Activated naive CD8-positive, alpha-beta T cell treated with anti-CD3 and anti-CD28 coated beads for 36 hours (primary cell): ENCODE measurements around the gene RCAN2. TPM values are rescaled to one million over a fixed set of nuclear protein-coding genes. Genes with fewer than 3 reads are reported as not detected.

Experiments used
- DNase-seq: peaks from one replicate; pipeline ENCODE4 v3.0.0; 2021
- H3K27ac Mint-ChIP-seq: one replicate; pipeline ENCODE4 v1.8.0; 2022; ENCODE audit warnings: mild to moderate bottlenecking, moderate library complexity, mixed read lengths
- H3K27me3 Mint-ChIP-seq: one replicate; pipeline ENCODE4 v1.8.0; 2022; ENCODE audit warnings: mild to moderate bottlenecking, mixed read lengths
- H3K36me3 Mint-ChIP-seq: one replicate; pipeline ENCODE4 v1.8.0; 2021; ENCODE audit warnings: mild to moderate bottlenecking, mixed read lengths
- H3K4me1 Mint-ChIP-seq: one replicate; pipeline ENCODE4 v1.8.0; 2021; ENCODE audit warnings: mixed read lengths
- H3K4me3 Mint-ChIP-seq: one replicate; pipeline ENCODE4 v1.8.0; 2022; ENCODE audit warnings: mild to moderate bottlenecking, moderate library complexity, mixed read lengths
- H3K9me3 Mint-ChIP-seq: one replicate; pipeline ENCODE4 v1.8.0; 2022; ENCODE audit warnings: mixed read lengths
- total RNA-seq, 2 experiments: library from RNA; stranded (reverse); gene quantifications; one replicate each; pipeline ENCODE4 v1.2.3, GENCODE V29; 2021

Gene RCAN2
- total RNA-seq, 2 experiments from 2014 or later: not detected

GRCh38 chr6:46293641-46294316 lies 197.5 kb downstream of the RCAN2 start:
- peaks cover 45% of the 10 kb centered on the region for H3K27me3 Mint-ChIP-seq
- H3K27ac Mint-ChIP-seq: no peak overlapping the region

GRCh38 chr6:46291880-46292279 lies 199.4 kb downstream of the RCAN2 start:
- no peaks in the 10 kb centered on the region for H3K4me1 Mint-ChIP-seq
- DNase-seq: no peak
- H3K27me3 Mint-ChIP-seq: peaks cover 39% of the 10 kb centered on the region
- no peaks in the 10 kb centered on the region for H3K36me3 Mint-ChIP-seq
- no peaks in the 10 kb centered on the region for H3K9me3 Mint-ChIP-seq
- no peak overlapping the region for H3K4me3 Mint-ChIP-seq
- H3K27ac Mint-ChIP-seq: no peak overlapping the region

More at GRCh38 chr6:46293641-46294316, 197.5 kb downstream of the RCAN2 start:
- H3K36me3 Mint-ChIP-seq: no peaks in the 10 kb centered on the region
- no peaks in the 10 kb centered on the region for H3K9me3 Mint-ChIP-seq
- no peak overlapping the region for H3K4me3 Mint-ChIP-seq
- no peak for DNase-seq
- H3K4me1 Mint-ChIP-seq: no peaks in the 10 kb centered on the region

- Mint-ChIP-seq H3K27me3 (peaks cover 41% of the 10 kb centered on the region), H3K27ac (no peak overlapping the region), H3K36me3 (no peaks in the 10 kb centered on the region), H3K4me1 (no peaks in the 10 kb centered on the region), H3K4me3 (no peak overlapping the region), H3K9me3 (no peaks in the 10 kb centered on the region)
- DNase-seq: no peak
Measured at GRCh38 chr6:46291275-46291633, 200.0 kb downstream of the RCAN2 start.

DNA sequence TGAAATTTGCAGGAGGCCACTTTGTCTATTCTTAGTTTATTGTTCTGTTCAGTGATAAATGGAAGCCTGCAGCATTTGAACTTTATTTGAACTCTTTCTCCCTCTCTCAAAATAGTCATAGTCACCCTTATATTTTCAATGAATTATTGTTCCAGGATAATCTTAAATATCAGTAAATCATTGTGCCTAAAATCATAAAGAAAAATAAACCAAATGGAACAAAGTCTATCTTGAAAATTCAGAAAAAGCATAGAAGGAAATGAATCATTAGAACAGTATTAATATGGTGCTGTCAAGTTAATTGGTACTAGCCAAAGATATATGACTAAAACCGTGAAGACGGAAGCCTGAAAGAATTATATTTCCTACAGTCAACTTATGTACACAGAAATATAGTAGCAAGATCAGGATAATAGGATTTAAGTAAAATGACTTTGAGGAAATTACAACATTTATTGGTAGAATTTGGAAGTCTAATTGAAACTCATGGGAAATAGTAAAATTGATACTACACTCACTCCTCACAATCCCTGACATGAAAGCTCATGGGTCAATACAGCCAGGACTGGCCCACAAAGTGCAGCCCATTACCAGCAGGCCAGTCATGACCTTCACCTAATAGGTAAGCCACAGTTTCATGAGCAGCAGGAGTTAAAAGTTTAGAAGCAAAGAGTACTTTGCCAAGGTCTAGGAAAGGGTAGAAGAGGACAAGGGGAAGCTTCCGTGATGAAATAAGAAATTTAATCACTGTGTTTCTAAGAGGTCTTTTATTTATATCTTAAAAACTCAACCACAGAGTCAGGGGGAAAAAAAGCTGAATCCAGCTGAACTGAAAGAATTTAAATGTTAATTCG lies 200.6 kb downstream of the RCAN2 start:
- Mint-ChIP-seq H3K27me3 (peaks cover 39% of the 10 kb centered on the region), H3K4me3 (no peak overlapping the region), H3K36me3 (no peaks in the 10 kb centered on the region), H3K27ac (no peak overlapping the region), H3K9me3 (no peaks in the 10 kb centered on the region), H3K4me1 (no peaks in the 10 kb centered on the region)
- DNase-seq: no peak

DNA sequence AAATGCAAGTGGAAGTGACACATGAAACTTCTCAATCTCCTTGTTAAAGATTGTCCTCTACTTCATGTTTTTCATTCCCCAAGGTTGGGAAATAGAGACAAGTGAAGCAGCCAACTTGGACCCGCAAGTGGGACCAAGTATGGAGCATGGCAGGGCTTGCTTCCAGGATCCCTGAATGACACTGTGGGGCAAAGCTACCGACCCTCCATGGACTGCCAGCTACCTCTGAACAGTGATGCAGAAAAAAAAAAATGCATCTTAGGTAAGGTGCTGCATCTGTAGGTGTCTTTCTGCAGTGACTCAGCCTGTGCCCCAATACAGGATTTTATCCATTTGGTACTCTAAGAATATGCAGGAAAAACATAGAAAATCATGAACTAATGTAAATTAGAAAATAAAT lies 201.4 kb downstream of the RCAN2 start:
- H3K36me3 Mint-ChIP-seq: no peaks in the 10 kb centered on the region
- H3K27me3 Mint-ChIP-seq: peaks cover 31% of the 10 kb centered on the region
- H3K9me3 Mint-ChIP-seq: no peaks in the 10 kb centered on the region
- no peak overlapping the region for H3K4me3 Mint-ChIP-seq
- DNase-seq: no peak
- H3K27ac Mint-ChIP-seq: no peak overlapping the region
- no peaks in the 10 kb centered on the region for H3K4me1 Mint-ChIP-seq

- H3K4me1 Mint-ChIP-seq: no peaks in the 10 kb centered on the region
- peaks cover 30% of the 10 kb centered on the region for H3K27me3 Mint-ChIP-seq
- DNase-seq: no peak
- H3K27ac Mint-ChIP-seq: no peak overlapping the region
- no peak overlapping the region for H3K4me3 Mint-ChIP-seq
- no peaks in the 10 kb centered on the region for H3K36me3 Mint-ChIP-seq
- H3K9me3 Mint-ChIP-seq: no peaks in the 10 kb centered on the region
Measured at GRCh38 chr6:46288835-46289234, 202.4 kb downstream of the RCAN2 start.

DNA sequence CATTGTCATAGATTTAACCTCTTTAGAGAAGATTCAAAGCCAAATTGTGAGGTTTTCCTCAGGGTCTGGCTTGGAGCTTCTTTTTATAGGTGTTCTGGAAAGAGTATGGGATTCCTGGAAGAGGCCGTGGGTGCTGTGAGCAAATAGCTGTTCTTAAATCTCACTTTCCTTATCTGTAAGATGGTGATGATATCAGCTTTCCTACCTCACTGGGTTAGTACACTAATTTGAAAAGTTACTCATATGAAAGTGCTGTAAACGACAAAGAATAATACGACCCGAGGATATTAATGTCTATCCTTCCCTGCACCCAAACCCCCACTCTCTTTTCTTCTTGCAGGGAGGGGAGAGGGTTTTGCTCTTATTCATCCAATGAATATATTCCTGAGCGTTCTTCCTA lies 203.6 kb downstream of the RCAN2 start:
- no peak overlapping the region for H3K27ac Mint-ChIP-seq
- peaks cover 30% of the 10 kb centered on the region for H3K27me3 Mint-ChIP-seq

DNA sequence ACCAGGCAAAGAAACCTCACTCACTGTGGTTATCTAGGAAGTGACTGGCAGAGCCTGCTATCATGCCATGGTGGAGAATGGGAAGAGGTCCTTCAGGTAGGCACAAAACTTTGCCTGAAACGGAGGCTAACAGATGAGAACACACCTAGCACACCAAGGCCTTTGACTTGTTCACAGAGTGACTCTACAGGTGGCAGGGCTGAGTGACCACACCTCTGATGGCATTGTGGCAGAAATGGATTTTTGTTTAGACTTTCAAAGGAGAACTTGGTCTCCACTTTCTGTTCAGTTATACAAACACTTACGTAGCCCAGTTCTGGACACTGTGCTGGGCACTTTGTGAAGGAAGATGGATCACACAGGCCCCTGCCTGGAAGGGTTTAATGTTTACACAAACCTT lies 204.2 kb downstream of the RCAN2 start:
- H3K27me3 Mint-ChIP-seq: peaks cover 30% of the 10 kb centered on the region
- no peaks in the 10 kb centered on the region for H3K36me3 Mint-ChIP-seq
- no peak for DNase-seq
- H3K9me3 Mint-ChIP-seq: no peaks in the 10 kb centered on the region
- H3K4me3 Mint-ChIP-seq: no peak overlapping the region
- no peak overlapping the region for H3K27ac Mint-ChIP-seq
- no peaks in the 10 kb centered on the region for H3K4me1 Mint-ChIP-seq

More for the DNA sequence above, 203.6 kb downstream of the RCAN2 start:
- Mint-ChIP-seq H3K36me3 (no peaks in the 10 kb centered on the region), H3K9me3 (no peaks in the 10 kb centered on the region), H3K4me3 (no peak overlapping the region), H3K4me1 (no peaks in the 10 kb centered on the region)
- no peak for DNase-seq

- no peak for DNase-seq
- no peak overlapping the region for H3K4me3 Mint-ChIP-seq
- H3K36me3 Mint-ChIP-seq: no peaks in the 10 kb centered on the region
- H3K27ac Mint-ChIP-seq: no peak overlapping the region
- peaks cover 16% of the 10 kb centered on the region for H3K27me3 Mint-ChIP-seq
- no peaks in the 10 kb centered on the region for H3K9me3 Mint-ChIP-seq
- no peaks in the 10 kb centered on the region for H3K4me1 Mint-ChIP-seq
Measured at GRCh38 chr6:46284475-46284874, 206.8 kb downstream of the RCAN2 start.

DNA sequence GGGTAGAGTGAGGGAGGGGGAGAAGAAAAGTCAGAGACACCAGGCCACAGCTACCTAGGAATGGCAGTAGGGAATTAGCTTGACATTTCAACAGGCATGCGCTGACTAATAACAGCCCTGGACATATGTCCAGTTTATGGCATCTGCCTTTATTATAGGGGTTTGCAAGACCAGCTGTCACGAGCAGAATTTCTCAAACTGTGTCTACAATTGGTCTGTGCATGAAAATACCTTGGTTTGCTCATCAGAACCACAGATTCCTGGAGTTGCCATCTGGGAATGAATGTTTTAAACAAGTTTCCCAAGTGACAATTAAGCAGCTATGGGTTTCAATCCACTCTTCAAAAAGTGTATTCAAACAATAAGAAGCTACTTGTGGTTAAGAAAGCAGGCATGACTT lies 210.1 kb downstream of the RCAN2 start:
- DNase-seq: no peak
- Mint-ChIP-seq H3K4me3 (no peak overlapping the region), H3K27me3 (peaks cover 12% of the 10 kb centered on the region), H3K9me3 (no peaks in the 10 kb centered on the region), H3K4me1 (no peaks in the 10 kb centered on the region), H3K27ac (no peak overlapping the region), H3K36me3 (no peaks in the 10 kb centered on the region)

GRCh38 chr6:46279874-46280273 lies 211.4 kb downstream of the RCAN2 start:
- no peaks in the 10 kb centered on the region for H3K36me3 Mint-ChIP-seq
- no peak overlapping the region for H3K4me3 Mint-ChIP-seq
- H3K4me1 Mint-ChIP-seq: no peaks in the 10 kb centered on the region
- H3K27ac Mint-ChIP-seq: no peak overlapping the region
- H3K9me3 Mint-ChIP-seq: no peaks in the 10 kb centered on the region
- no peak for DNase-seq
- peaks cover 13% of the 10 kb centered on the region for H3K27me3 Mint-ChIP-seq

DNA sequence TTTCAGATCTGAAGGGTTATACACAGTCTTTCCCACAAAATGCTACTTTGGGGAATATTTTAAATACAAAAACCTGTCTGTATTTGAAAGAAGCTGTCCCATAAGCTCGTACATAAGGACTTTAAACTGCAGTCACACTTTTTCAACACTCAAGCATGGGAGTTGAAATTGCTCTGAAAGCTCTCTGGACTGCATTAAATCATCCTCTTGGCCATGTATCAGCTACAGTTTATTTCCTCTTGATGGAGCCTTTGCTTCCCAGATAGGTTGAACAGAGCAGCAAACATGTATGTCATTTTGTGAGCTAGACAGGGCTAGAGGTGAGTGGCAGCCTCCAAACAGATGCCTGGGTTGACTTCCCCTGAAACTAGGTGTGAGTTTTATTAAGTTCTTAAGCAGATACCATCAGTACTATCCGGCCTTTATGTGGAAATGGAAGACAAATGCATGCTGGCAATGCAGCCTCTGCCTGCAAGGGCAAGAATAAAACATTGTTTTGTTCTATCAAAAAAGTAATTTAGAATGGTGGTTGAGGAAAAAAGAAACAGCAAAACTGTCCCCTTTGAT lies 214.6 kb downstream of the RCAN2 start:
- Mint-ChIP-seq H3K27me3 (peaks cover 21% of the 10 kb centered on the region), H3K4me3 (no peak overlapping the region), H3K36me3 (no peaks in the 10 kb centered on the region), H3K9me3 (no peaks in the 10 kb centered on the region), H3K4me1 (no peaks in the 10 kb centered on the region), H3K27ac (no peak overlapping the region)
- DNase-seq: no peak

DNA sequence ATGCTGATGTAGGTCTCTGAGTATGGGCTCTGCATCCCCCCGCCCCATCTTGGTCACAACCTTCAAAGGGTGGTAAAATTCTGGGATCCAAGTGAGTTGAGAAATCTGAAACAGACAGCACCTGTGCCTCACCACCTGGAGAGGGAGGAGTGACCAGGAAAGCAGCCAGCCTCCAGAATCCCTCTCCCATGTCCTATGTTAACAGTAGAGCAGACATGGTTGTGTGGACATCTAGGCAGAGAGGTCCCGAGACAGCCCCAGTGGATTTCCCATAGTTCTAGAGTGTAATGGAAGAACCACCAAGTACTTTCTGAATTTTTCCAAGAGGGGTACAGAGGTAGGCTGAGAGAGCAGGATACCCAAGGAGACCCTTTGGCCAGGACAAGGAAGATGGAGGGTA lies 216.7 kb downstream of the RCAN2 start:
- H3K4me1 Mint-ChIP-seq: no peaks in the 10 kb centered on the region
- no peak overlapping the region for H3K27ac Mint-ChIP-seq
- H3K9me3 Mint-ChIP-seq: no peaks in the 10 kb centered on the region
- H3K27me3 Mint-ChIP-seq: peaks cover 21% of the 10 kb centered on the region
- no peaks in the 10 kb centered on the region for H3K36me3 Mint-ChIP-seq
- H3K4me3 Mint-ChIP-seq: no peak overlapping the region
- no peak for DNase-seq

- Mint-ChIP-seq H3K36me3 (no peaks in the 10 kb centered on the region), H3K4me3 (no peak overlapping the region), H3K27ac (no peak overlapping the region), H3K27me3 (peaks cover 21% of the 10 kb centered on the region), H3K4me1 (no peaks in the 10 kb centered on the region), H3K9me3 (no peaks in the 10 kb centered on the region)
- no peak for DNase-seq
Measured at GRCh38 chr6:46273911-46274310, 217.3 kb downstream of the RCAN2 start.

DNA sequence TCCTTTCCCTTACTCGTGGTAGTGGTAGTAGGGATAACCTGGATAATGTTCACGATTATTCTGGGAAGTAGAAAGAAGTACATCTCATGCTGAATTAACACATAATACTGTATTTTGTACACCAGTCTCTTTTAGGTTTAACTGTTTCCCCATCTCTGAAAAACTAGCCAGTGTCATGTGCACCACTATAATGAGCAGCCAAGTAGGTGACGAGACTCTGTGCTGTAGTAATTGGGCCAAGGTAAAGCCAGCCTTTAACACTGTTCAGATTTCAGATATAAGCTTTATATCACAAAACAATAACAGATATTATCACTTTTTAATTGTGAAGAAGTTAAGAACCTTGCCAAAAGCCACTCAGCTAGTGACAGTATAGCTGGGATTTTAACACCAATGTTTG lies 219.5 kb downstream of the RCAN2 start:
- no peak for DNase-seq
- Mint-ChIP-seq H3K4me1 (no peaks in the 10 kb centered on the region), H3K36me3 (no peaks in the 10 kb centered on the region), H3K27ac (no peak overlapping the region), H3K27me3 (peaks cover 14% of the 10 kb centered on the region), H3K4me3 (no peak overlapping the region), H3K9me3 (no peaks in the 10 kb centered on the region)
